B cell (primary cell): Measurements from ENCODE around the gene HDGFL1. TPM values are rescaled to one million over a fixed set of nuclear protein-coding genes. Genes with fewer than 3 reads are reported as not detected.

Experiments
- ATAC-seq: fragments of 200-7000 bp; cut with Tn5 transposase; one replicate; pipeline ENCODE4 v1.10.0; 2021; ENCODE audit warnings: low read depth, mild to moderate bottlenecking, moderate number of reproducible peaks, moderate library complexity
- CTCF ChIA-PET: fragments of 350-600 bp; sonication (Branson Sonifier 250); formaldehyde crosslinking; loops from one replicate; lab custom pipeline; 2021; ENCODE audit warnings: antibody characterized with exemption, inconsistent platforms; lab: Charles Lee
- POLR2A ChIA-PET: fragments of 350-600 bp; sonication (Branson Sonifier 250); formaldehyde crosslinking; loops from one replicate; lab custom pipeline; 2021; ENCODE audit warnings: antibody characterized with exemption; lab: Charles Lee
- DNase-seq: peaks from one replicate; pipeline ENCODE4 v3.0.0; 2013
- H2AFZ ChIP-seq: 2 replicates; pipeline ENCODE4 v1.6.1; 2012; ENCODE audit warnings: mild to moderate bottlenecking, low read depth, low read length; ENCODE audit not compliant: insufficient read depth, poor library complexity, severe bottlenecking
- H3K27ac ChIP-seq, 2 donors: 1 replicate in 1 of 2; 2 replicates in 1 of 2; pipeline ENCODE4 v1.5.1; 2012 to 2013; ENCODE audit warnings: low read length in 2 of 2, mild to moderate bottlenecking in 2 of 2, moderate library complexity in 1 of 2
- H3K27me3 ChIP-seq, 4 experiments: fragments of 200-600 bp in 1 of 4; sonication (generic) in 1 of 4; replicated peaks in 1 of 4; 1 replicate in 2 of 4; 2 replicates in 2 of 4; pipeline versions ENCODE4 v1.6.1 to v1.7.0; 2013 to 2016; ENCODE audit warnings: low read length in 3 of 4, mild to moderate bottlenecking in 2 of 4, mixed read lengths in 1 of 4, moderate library complexity in 1 of 4; ENCODE audit not compliant: insufficient read depth in 4 of 4, control insufficient read depth in 3 of 4; ENCODE audit errors: control extremely low read depth in 1 of 4
- H3K36me3 ChIP-seq, 2 experiments: replicated peaks in 1 of 2; 1 replicate in 1 of 2; 2 replicates in 1 of 2; pipeline versions ENCODE4 v1.6.1 to v1.7.1; 2013; ENCODE audit warnings: low read length in 1 of 2; ENCODE audit not compliant: insufficient read depth in 2 of 2, control insufficient read depth in 1 of 2; ENCODE audit errors: control extremely low read depth in 1 of 2, extremely low read depth in 1 of 2
- H3K4me1 ChIP-seq, 2 donors: fragments of 200-600 bp in 1 of 2; sonication (generic) in 1 of 2; 1 replicate in 1 of 2; 2 replicates in 1 of 2; pipeline versions ENCODE4 v1.5.1 to v1.6.1; 2013 to 2017; ENCODE audit warnings: low read length in 2 of 2; ENCODE audit not compliant: control insufficient read depth in 2 of 2, insufficient read depth in 2 of 2
- H3K4me2 ChIP-seq: replicated peaks from 2 replicates; pipeline ENCODE3; 2012; ENCODE audit warnings: mild to moderate bottlenecking, low read depth, low read length; ENCODE audit not compliant: poor library complexity, severe bottlenecking
- H3K4me3 ChIP-seq, 5 experiments: fragments of 200-600 bp in 1 of 5; sonication (generic) in 1 of 5; 1 replicate in 3 of 5; 2 replicates in 2 of 5; pipeline versions ENCODE4 v1.5.1 to v1.7.0; 2011 to 2016; ENCODE audit warnings: low read length in 4 of 5, mild to moderate bottlenecking in 4 of 5, low read depth in 2 of 5, control low read depth in 1 of 5, moderate library complexity in 1 of 5; ENCODE audit not compliant: insufficient read depth in 1 of 5; ENCODE audit errors: control extremely low read depth in 1 of 5, extremely low read depth in 1 of 5
- H3K79me2 ChIP-seq: fragments of 200-600 bp; sonication (generic); one replicate; pipeline ENCODE4 v1.6.0; 2016; ENCODE audit warnings: low read length; ENCODE audit not compliant: control insufficient read depth, insufficient read depth
- H3K9ac ChIP-seq: fragments of 200-600 bp; sonication (generic); 2 replicates; pipeline ENCODE4 v1.6.1; 2017; ENCODE audit warnings: mild to moderate bottlenecking, low read length, moderate library complexity
- H3K9me3 ChIP-seq, 3 donors: one replicate each; pipeline versions ENCODE4 v1.6.1 to v1.7.1; 2013; ENCODE audit warnings: low read length in 2 of 3; ENCODE audit not compliant: control insufficient read depth in 2 of 3, insufficient read depth in 1 of 3; ENCODE audit errors: control extremely low read depth in 1 of 3
- H4K20me1 ChIP-seq: 2 replicates; pipeline ENCODE4 v1.6.0; 2012; ENCODE audit warnings: mild to moderate bottlenecking, low read length; ENCODE audit not compliant: insufficient read depth, control insufficient read depth, poor library complexity, severe bottlenecking
- H3K27ac Mint-ChIP-seq: one replicate; pipeline ENCODE4 v1.8.0; 2021; ENCODE audit warnings: mixed read lengths
- H3K27me3 Mint-ChIP-seq: one replicate; pipeline ENCODE4 v1.8.0; 2021; ENCODE audit warnings: mixed read lengths
- H3K4me1 Mint-ChIP-seq: one replicate; pipeline ENCODE4 v1.8.0; 2021; ENCODE audit warnings: mixed read lengths
- H3K4me3 Mint-ChIP-seq: one replicate; pipeline ENCODE4 v1.8.0; 2021; ENCODE audit warnings: mixed read lengths
- H3K9me3 Mint-ChIP-seq: one replicate; pipeline ENCODE4 v1.8.0; 2022; ENCODE audit warnings: mixed read lengths; ENCODE audit not compliant: insufficient read depth
- CTCF ChIP-seq: fragments of 200-600 bp; IDR thresholded peaks from one replicate; pipeline ENCODE4 v1.8.0; 2022; ENCODE audit warnings: antibody characterized with exemption, mild to moderate bottlenecking
- EZH2 ChIP-seq: IDR thresholded peaks from 2 replicates; pipeline ENCODE4 v1.6.1; 2012; ENCODE audit warnings: borderline replicate concordance, low read depth, mild to moderate bottlenecking, moderate library complexity, low read length; ENCODE audit not compliant: insufficient read depth, poor library complexity, severe bottlenecking
- WGBS: methylation state at CpG from one replicate; pipeline ENCODE4 v1.1.5; 2013; ENCODE audit warnings: missing lambda C conversion rate; ENCODE audit not compliant: insufficient coverage; 5-methylcytosine and 5-hydroxymethylcytosine counted together
- intact Hi-C: fragments of 100-400 bp; cut with micrococcal nuclease; formaldehyde crosslinking; loops from one replicate; pipeline ENCODE4 v1.10.0; 2022
- polyA plus RNA-seq: library from polyadenylated mRNA; depleted of rRNA; stranded (reverse); fragments of >200 nt; gene quantifications from 2 replicates; pipeline ENCODE4 v1.2.3, GENCODE V29; 2012
- total RNA-seq, 2 donors: library from RNA; stranded (reverse); fragments of 120-200 nt in 1 of 2; gene quantifications; 1 replicate in 1 of 2; 2 replicates in 1 of 2; pipeline versions ENCODE4 v1.2.3 to v1.2.4, GENCODE V29; 2013 to 2022

HDGFL1 gene
- total and polyA plus RNA-seq, 2 donors (not counting 1 experiment from before 2014, with no cell fraction given): not detected

- WGBS: no CpG with 5 or more reads among the region's 1 CpG
- no peak for ATAC-seq
- H3K4me1 ChIP-seq: no peaks in the 10 kb centered on the region
- no peaks in the 10 kb centered on the region for H3K4me1 Mint-ChIP-seq
- no peaks in the 10 kb centered on the region for H3K9me3 Mint-ChIP-seq
- H3K36me3 ChIP-seq: no peaks in the 10 kb centered on the region
- H3K27ac ChIP-seq: no peak overlapping the region
- H2AFZ ChIP-seq: no peak overlapping the region
- H3K4me3 ChIP-seq: no peak overlapping the region
- no peak overlapping the region for H3K4me2 ChIP-seq
- no peaks in the 10 kb centered on the region for H3K27me3 Mint-ChIP-seq
- H3K4me3 Mint-ChIP-seq: no peak overlapping the region
- CTCF ChIA-PET: no interaction called here
- no peaks in the 10 kb centered on the region for H3K27me3 ChIP-seq
- TF ChIP-seq EZH2 (no peak), CTCF (no peak)
- H3K27ac Mint-ChIP-seq: no peak overlapping the region
- H4K20me1 ChIP-seq: no peaks in the 10 kb centered on the region
- H3K9ac ChIP-seq: no peak overlapping the region
- intact Hi-C loops: no loop called here
- H3K9me3 ChIP-seq: no peaks in the 10 kb centered on the region
- H3K79me2 ChIP-seq: no peaks in the 10 kb centered on the region
- DNase-seq: no peak
- POLR2A ChIA-PET: no interaction called here
Measured at GRCh38 chr6:22558288-22558882, 11.0 kb upstream of the HDGFL1 start.

- H3K4me3 Mint-ChIP-seq: no peak overlapping the region
- no peaks in the 10 kb centered on the region for H3K36me3 ChIP-seq
- H3K27me3 Mint-ChIP-seq: no peaks in the 10 kb centered on the region
- CTCF ChIA-PET: no interaction called here
- H3K9ac ChIP-seq: no peak overlapping the region
- H2AFZ ChIP-seq: no peak overlapping the region
- H3K27ac ChIP-seq: no peak overlapping the region
- ATAC-seq (no peak), DNase-seq (no peak)
- H3K27me3 ChIP-seq: no peaks in the 10 kb centered on the region
- H3K4me2 ChIP-seq: no peak overlapping the region
- no peaks in the 10 kb centered on the region for H3K79me2 ChIP-seq
- 97% methylated on average over 4 of the region's 6 CpGs for WGBS
- intact Hi-C loops: no loop called here
- H4K20me1 ChIP-seq: no peaks in the 10 kb centered on the region
- H3K4me1 ChIP-seq: no peaks in the 10 kb centered on the region
- no peaks in the 10 kb centered on the region for H3K4me1 Mint-ChIP-seq
- TF ChIP-seq CTCF (no peak), EZH2 (no peak)
- peaks cover 2% of the 10 kb centered on the region for H3K9me3 Mint-ChIP-seq
- H3K27ac Mint-ChIP-seq: no peak overlapping the region
- peaks cover 0 to 17% (median 0%) of the 10 kb centered on the region in 3 donors for H3K9me3 ChIP-seq
- POLR2A ChIA-PET: no interaction called here
- H3K4me3 ChIP-seq: no peak overlapping the region
Measured at GRCh38 chr6:22568854-22569253, 512 bp upstream of the HDGFL1 start.
